Cardiac septum (tissue), 1 donor: ENCODE measurements around the gene ANK2. TPM values are rescaled to one million over a fixed set of nuclear protein-coding genes. Genes with fewer than 3 reads are reported as not detected.

Source experiments
- DNase-seq: peaks from one replicate; pipeline ENCODE4 v3.0.0-alpha.2; 2020; ENCODE audit warnings: low spot score
- intact Hi-C: fragments of 100-400 bp; cut with DNase I; formaldehyde crosslinking; loops from one replicate; pipeline ENCODE4 v1.14.0; 2022
- microRNA-seq: library from miRNA; unstranded; fragments of <30 nt; microRNA quantifications from one replicate; pipeline ENCODE4 v1.2.0, GENCODE V29; 2020
- total RNA-seq: library from RNA; stranded (reverse); fragmentation: NEBNext Ultra II Directional; extraction: Animal tissue kit (Norgen Biotek cat#: 25700); gene quantifications from one replicate; pipeline ENCODE4 v1.2.1, GENCODE V29; 2021
- donor health status: DM: no; HTN: no; CAD: no.

The ANK2 gene
- total RNA-seq, 1 donor from 2014 or later: 208 TPM

DNA sequence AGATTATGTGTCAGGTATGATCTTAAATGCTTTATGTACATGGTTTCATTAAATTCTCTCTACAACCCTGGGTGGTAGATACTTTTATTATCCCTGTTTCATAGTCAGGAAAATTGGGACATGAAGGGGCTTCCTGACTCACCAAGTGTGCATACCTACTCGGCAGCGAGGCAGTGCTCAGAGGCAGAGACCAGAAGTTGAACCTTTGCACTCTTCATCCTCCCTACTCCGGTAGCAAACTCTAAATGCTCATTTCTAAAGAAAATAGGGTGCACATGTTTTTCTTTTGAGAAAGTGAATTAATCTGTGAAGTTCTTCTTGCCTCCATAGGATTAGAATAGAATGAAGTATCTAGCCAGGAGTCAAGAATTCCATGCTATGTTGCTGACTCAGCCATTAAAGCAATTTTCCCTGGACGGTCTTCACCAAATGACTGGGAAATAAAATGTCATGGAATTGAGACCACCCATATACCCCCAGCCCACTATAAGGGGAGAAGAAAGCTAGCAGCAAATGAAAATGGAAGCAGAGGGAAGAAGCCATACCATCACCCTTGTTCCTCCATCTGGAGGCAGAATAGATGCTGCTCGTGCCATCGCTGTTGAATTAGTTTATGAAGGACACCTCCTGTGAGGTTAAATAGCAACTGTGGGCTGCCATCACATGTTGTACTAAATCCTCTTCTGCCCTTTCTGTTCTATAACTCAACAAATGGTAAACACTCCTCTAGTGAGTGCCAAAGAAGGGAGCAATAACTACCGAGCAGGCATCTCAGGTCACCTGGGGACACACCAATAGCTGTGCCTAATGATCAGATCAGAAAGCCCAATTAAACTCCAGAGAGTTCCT is 356.6 kb downstream of the ANK2 start:
- DNase-seq: no peak
- intact Hi-C loops: no loop called here

GRCh38 chr4:113406723-113407016 is 357.2 kb downstream of the ANK2 start:
- DNase-seq: no peak
- intact Hi-C loops: no loop called here

GRCh38 chr4:113407409-113407808 is 358.0 kb downstream of the ANK2 start:
- intact Hi-C loops: no loop called here
- no peak for DNase-seq

DNA sequence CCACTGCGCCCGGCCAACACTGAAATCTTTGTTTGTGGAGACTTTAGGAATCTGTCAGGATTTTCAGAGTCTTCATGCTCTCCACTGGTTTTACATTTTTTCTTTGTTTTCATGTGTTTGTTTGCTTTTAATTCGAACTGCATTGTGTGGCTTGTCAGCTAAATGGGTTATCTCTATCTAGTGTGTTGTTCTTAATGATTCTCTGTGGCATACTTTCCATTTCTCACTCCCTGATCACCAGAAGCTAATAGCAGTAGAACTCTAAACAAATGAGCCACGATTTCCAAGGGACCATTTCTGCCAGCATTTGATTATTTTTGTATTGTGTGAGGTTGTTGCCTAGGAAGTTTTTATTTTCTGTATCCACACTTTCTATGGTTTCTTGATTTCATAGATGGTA is 359.7 kb downstream of the ANK2 start:
- no peak for DNase-seq
- intact Hi-C loops: no loop called here

- intact Hi-C loops: no loop called here
These were observed 361.2 kb downstream of the ANK2 start for GRCh38 chr4:113410686-113411085.

DNA sequence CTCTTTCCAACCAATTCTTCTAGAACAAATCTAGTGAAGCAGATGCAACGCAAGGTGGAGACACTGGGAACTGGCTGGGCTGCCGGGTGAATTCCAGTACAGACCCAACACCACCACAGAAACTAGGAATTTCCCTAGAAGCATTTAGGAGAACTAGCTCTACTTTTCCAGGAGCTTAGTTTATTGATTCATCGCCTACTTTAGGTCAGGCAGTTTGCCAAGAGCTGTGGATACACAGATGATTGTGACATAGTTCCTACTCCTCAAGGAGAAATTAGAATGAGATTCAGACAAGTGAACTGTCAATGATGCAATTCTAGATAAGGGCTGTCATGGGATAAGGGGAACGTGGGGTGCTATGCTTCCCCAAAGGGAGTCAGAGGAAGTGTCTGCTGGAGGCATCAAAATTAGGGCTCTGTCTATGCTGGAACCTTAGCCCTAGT is 362.1 kb downstream of the ANK2 start:
- no peak for DNase-seq
- intact Hi-C loops: no loop called here

More at GRCh38 chr4:113410686-113411085, 361.2 kb downstream of the ANK2 start:
- no peak for DNase-seq

DNA sequence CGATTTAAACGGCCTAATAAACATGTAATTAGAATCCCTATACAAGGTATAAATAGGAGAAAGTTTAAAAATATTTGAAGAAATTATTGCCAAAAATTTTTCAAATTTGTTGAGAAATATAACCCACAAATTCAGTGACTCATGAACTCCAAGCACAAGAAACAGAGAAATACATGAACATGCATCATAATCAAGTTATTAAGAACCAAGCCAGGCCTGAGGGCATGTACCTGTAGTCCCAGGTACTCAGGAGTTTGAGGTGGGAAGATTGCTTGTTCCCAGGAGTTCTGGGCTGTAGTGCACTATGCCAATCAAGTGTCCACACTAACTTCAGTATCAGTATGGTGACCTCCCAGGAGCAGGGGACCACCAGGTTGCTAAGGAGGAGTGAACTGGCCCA is 370.2 kb downstream of the ANK2 start:
- no peak for DNase-seq
- intact Hi-C loops: no loop called here

DNA sequence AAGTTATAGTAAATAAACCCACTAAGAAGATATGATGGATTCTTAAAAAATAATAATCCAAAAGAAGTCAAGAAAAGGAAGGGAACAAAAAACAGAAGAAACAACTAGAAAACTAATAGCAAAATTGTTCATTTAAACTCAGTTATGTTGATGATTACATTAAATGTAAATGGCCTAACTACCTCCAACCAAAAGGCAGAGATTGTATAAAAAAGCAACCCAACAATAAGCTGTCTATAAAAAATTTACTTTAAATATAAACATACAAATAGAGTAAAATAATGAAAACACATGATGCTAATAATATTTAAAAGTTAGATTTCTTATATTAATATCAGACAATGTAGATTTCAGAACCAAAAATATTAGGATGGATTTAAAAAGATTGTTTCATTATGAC is 371.5 kb downstream of the ANK2 start:
- intact Hi-C loops: no loop called here
- DNase-seq: no peak

GRCh38 chr4:113423631-113424030 is 374.2 kb downstream of the ANK2 start:
- intact Hi-C loops: no loop called here
- no peak for DNase-seq

GRCh38 chr4:113433116-113433515 is 383.7 kb downstream of the ANK2 start:
- no peak for DNase-seq
- intact Hi-C loops: no loop called here

Small RNAs within 50 kb of the gene (microRNA-seq; reads per million reads assigned to microRNA genes)
- gene MIR1243 (4.4 reads per million, percentile 4 among the genes with 10 or more reads in this experiment), gene MIR8082 (not detected)
